ACC112 (cell line): ENCODE results near the gene MXRA8.

Experiments used
- H2AFZ ChIP-seq: fragments of 200-600 bp; sonication (generic); one replicate; pipeline ENCODE4 v1.6.0; 2017; ENCODE audit warnings: antibody characterized with exemption, low read length; ENCODE audit not compliant: unreplicated experiment
- H3K27ac ChIP-seq: fragments of 200-600 bp; sonication (generic); 2 replicates; pipeline ENCODE4 v1.5.1; 2014; ENCODE audit warnings: low read depth, mild to moderate bottlenecking, antibody characterized with exemption, low read length, moderate library complexity
- H3K27me3 ChIP-seq: fragments of 200-600 bp; sonication (generic); 2 replicates; pipeline ENCODE4 v1.6.1; 2014; ENCODE audit warnings: mild to moderate bottlenecking, antibody characterized with exemption, low read length, moderate library complexity, mixed read lengths; ENCODE audit not compliant: insufficient read depth
- H3K36me3 ChIP-seq: fragments of 200-600 bp; sonication (generic); 2 replicates; pipeline ENCODE4 v1.6.1; 2016; ENCODE audit warnings: mild to moderate bottlenecking, antibody characterized with exemption, low read length, moderate library complexity, mixed read lengths; ENCODE audit not compliant: insufficient read depth
- H3K4me1 ChIP-seq: fragments of 200-600 bp; sonication (generic); one replicate; pipeline ENCODE4 v1.6.1; 2016; ENCODE audit warnings: low read length, mixed read lengths; ENCODE audit not compliant: insufficient read depth, unreplicated experiment, control insufficient read depth
- H3K4me3 ChIP-seq: fragments of 200-600 bp; sonication (generic); 2 replicates; pipeline ENCODE4 v1.5.1; 2014; ENCODE audit warnings: mild to moderate bottlenecking, low read depth, low read length
- H3K79me2 ChIP-seq: fragments of 200-600 bp; sonication (generic); one replicate; pipeline ENCODE4 v1.6.0; 2016; ENCODE audit warnings: low read length; ENCODE audit not compliant: control insufficient read depth, unreplicated experiment, insufficient read depth

The MXRA8 gene

DNA sequence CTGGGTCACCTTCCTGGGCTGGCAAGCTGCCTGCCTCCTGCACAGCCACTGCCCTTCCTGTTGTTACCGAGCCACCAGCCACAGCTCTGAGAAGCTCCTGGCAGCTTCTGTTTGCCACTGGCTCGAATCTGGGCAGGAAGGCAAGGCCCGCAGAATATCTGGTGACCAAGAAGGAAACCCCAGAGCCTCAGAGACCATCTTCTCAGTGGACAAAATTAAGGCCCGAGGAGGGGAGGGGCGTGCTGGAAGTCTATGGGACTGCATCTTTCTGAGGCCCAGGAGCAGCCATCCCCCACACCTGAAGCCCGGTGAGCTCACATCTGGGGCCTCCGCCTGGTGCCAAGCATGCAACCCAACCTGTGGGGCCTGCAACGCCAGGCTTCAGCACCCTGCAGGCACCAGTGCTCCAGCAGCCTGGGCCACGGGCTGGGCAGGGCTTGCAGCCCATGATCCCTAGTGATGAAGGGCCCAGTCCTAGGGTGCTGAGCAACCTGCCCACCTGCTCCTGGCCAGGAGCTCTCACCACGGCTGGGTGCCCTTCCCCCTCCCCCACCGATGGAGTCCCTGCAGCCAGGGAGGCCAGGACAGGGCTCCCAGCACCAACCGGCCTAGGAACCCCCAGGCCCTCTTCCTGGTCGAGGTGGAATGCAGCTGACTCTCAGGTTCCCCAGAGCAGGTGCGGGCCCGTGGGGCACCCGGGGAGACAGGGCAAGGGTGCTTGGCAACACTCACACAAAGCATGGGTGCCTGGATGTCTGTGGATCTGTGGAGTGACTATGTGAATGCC lies 32.9 kb downstream of the MXRA8 start:
- H2AFZ ChIP-seq, result no peak overlapping the region
- 0 out of 2 replicates have a peak overlapping the region, but pooled peaks have one; percentile 11 for H3K27ac ChIP-seq
- H3K4me1 ChIP-seq, result peaks cover 32% of the 10 kb centered on the region
- peaks cover 49% of the 10 kb centered on the region for H3K79me2 ChIP-seq
- peak overlapping the region; percentile 95 for H3K4me3 ChIP-seq
- H3K27me3 ChIP-seq, result no peaks in the 10 kb centered on the region
- H3K36me3 ChIP-seq, result no peaks in the 10 kb centered on the region

DNA sequence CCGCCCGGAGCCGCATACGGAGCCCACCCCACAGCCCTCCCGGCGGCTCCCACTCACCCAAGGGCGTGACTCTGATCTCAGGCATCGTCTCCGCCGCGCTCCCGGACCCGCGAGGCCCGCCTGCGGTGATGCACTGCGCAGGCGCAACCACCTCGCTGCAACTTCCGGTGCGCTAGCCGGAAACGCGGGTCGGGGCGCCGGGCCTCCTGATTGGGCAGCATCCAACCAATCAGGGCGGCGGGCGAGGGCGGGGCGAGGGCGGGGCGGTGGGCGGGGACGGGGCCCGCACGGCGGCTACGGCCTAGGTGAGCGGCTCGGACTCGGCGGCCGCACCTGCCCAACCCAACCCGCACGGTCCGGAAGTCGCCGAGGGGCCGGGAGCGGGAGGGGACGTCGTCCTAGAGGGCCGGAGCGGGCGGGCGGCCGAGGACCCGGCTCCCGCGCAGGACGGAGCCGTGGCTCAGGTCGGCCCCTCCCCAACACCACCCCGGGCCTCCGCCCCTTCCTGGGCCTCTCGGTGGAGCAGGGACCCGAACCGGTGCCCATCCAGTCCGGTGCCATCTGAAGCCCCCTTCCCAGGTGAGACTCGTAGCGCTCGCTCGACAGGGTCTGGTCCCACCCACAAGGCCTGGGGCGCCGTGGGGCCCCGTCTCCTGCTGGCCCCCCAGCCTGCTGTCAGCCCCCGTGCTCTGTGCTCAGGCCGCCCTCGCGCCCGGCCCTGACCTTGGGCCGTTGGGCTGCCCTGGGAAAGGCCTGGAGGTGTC lies 33.6 kb downstream of the MXRA8 start, which contains the start of the genes CPTP and INTS11:
TSS of gene CPTP (plus strand) at position 279 of the 764 bp plus-strand sequence. CDS start 2,109 bp downstream, outside the sequence.
TSS of gene INTS11 (minus strand) at position 137 of the 764 bp plus-strand sequence. CDS start at position 85, 52 bp downstream.
- H3K36me3 ChIP-seq, result no peaks in the 10 kb centered on the region
- H3K27me3 ChIP-seq, result no peaks in the 10 kb centered on the region
- peaks cover 32% of the 10 kb centered on the region for H3K4me1 ChIP-seq
- peaks cover 57% of the 10 kb centered on the region for H3K79me2 ChIP-seq
- peak within 1 kb of the TSS; percentile 95 for H3K4me3 ChIP-seq
- peak within 1 kb of the TSS; percentile 68 for H2AFZ ChIP-seq
- H3K27ac ChIP-seq, result peak within 1 kb of the TSS; percentile 66; the same call in 1 of the 2 replicates

- H3K4me3 ChIP-seq, result peak overlapping the region; percentile 95
- H3K27me3 ChIP-seq, result no peaks in the 10 kb centered on the region
- no peaks in the 10 kb centered on the region for H3K36me3 ChIP-seq
- H3K79me2 ChIP-seq, result peaks cover 63% of the 10 kb centered on the region
- peak overlapping the region; percentile 68 for H2AFZ ChIP-seq
- peaks cover 32% of the 10 kb centered on the region for H3K4me1 ChIP-seq
- H3K27ac ChIP-seq, result peak overlapping the region; percentile 66; the same call in 1 of the 2 replicates
Measured at GRCh38 chr1:1324084-1324523, 34.3 kb downstream of the MXRA8 start.

DNA sequence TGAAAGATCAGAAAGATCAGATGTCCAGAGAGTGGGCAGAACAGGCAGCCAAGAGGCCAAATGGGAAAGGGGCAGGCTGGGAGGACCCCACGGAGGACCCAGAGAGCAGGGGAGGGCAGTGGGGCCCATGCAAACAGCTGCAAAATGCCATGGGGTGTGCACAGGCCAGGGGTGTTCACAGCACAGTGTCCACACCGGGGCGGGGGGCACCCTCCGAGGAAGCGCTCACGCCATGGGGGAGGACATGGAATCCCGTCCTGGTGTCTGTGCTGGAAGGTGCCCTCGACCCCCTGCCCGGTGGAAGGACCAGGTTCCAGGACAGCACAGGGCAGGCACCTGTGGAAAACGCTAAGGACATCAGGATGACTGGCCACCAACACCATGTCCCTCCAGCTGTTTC lies 35.4 kb downstream of the MXRA8 start:
- H3K4me1 ChIP-seq, result peaks cover 39% of the 10 kb centered on the region
- no peaks in the 10 kb centered on the region for H3K27me3 ChIP-seq
- no peak overlapping the region for H2AFZ ChIP-seq
- H3K79me2 ChIP-seq, result peaks cover 63% of the 10 kb centered on the region
- H3K36me3 ChIP-seq, result no peaks in the 10 kb centered on the region
- H3K4me3 ChIP-seq, result peak overlapping the region; percentile 68
- no peak overlapping the region for H3K27ac ChIP-seq

GRCh38 chr1:1322418-1322817 lies 35.9 kb downstream of the MXRA8 start:
- Histone ChIP-seq H2AFZ (no peak overlapping the region), H3K4me1 (peaks cover 41% of the 10 kb centered on the region), H3K27ac (no peak overlapping the region), H3K4me3 (no peak overlapping the region), H3K36me3 (no peaks in the 10 kb centered on the region), H3K79me2 (peaks cover 63% of the 10 kb centered on the region), H3K27me3 (no peaks in the 10 kb centered on the region)

DNA sequence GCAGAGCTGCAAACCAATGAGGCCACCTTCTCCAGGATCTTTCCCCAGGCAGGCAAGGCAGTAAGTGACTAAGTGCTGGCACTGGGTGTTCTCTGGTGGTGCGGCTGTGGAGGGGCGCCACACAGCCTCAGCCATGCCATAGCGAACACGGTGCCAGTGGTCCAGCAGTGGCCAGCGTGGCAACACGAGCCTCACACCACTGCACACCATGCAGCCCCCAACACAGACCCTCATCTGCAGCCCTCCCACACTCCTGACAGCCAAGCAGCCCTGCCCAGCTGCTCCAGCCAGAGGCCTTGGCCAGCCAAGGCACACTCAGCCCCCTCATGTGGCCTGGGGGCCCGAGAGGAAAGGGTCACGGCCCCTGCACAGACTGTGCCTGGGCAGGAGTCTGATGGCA lies 36.9 kb downstream of the MXRA8 start:
- H3K27ac ChIP-seq, result no peak overlapping the region; the same call in 1 of the 2 replicates
- H3K4me3 ChIP-seq, result no peak overlapping the region; the same call in 1 of the 2 replicates

DNA sequence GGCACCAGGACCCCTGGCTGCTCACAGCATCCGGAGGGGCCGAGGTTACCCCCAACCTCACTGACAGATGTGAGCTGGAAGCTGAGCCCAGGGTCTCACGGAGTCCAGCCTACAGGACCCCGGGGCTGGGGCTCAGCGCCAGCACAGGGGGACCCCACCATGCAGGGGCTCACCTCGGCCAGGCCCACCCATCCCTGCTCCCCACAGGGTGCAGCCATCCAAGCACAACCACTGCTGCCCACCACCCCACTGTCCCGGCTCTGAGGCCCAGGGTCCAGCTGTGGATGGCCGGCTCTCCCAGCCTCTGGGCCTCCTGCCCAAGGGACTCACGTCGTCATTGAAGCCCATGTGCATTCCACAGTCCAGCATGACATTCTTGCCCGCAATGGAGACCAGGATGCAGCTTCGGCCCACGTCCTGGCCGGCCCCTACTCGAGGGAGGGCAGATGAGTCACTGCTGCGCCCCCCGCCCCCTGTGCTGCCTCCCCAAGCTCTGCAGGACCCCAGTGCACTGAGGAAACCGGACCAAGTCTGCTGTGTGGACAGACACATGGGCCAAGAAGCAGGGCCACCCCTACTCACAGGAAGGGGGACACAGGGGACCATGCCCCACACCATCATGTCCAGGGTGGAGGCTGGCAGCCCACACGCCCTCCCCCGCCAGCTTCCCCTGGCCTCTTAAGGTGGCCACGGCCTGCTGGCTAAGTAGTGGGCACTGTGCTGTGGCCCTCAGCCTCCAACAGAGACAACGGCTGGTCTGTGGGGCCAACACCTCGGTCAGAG lies 37.5 kb downstream of the MXRA8 start:
- Histone ChIP-seq H3K27me3 (no peaks in the 10 kb centered on the region), H3K4me3 (no peak overlapping the region), H2AFZ (no peak overlapping the region), H3K36me3 (no peaks in the 10 kb centered on the region), H3K27ac (no peak overlapping the region; the same call in 1 of the 2 replicates), H3K79me2 (peaks cover 60% of the 10 kb centered on the region), H3K4me1 (peaks cover 38% of the 10 kb centered on the region)

More for the DNA sequence above, 36.9 kb downstream of the MXRA8 start:
- H3K79me2 ChIP-seq, result peaks cover 63% of the 10 kb centered on the region
- peaks cover 41% of the 10 kb centered on the region for H3K4me1 ChIP-seq
- no peaks in the 10 kb centered on the region for H3K27me3 ChIP-seq
- H2AFZ ChIP-seq, result no peak overlapping the region
- no peaks in the 10 kb centered on the region for H3K36me3 ChIP-seq

GRCh38 chr1:1319646-1319941 lies 38.8 kb downstream of the MXRA8 start:
- Histone ChIP-seq H3K4me1 (peaks cover 34% of the 10 kb centered on the region), H3K79me2 (peaks cover 52% of the 10 kb centered on the region), H3K4me3 (no peak overlapping the region), H3K27ac (no peak overlapping the region), H3K36me3 (0 out of 2 replicates have a peak, but pooled peaks cover 4% of the 10 kb centered on the region), H3K27me3 (no peaks in the 10 kb centered on the region), H2AFZ (no peak overlapping the region)

DNA sequence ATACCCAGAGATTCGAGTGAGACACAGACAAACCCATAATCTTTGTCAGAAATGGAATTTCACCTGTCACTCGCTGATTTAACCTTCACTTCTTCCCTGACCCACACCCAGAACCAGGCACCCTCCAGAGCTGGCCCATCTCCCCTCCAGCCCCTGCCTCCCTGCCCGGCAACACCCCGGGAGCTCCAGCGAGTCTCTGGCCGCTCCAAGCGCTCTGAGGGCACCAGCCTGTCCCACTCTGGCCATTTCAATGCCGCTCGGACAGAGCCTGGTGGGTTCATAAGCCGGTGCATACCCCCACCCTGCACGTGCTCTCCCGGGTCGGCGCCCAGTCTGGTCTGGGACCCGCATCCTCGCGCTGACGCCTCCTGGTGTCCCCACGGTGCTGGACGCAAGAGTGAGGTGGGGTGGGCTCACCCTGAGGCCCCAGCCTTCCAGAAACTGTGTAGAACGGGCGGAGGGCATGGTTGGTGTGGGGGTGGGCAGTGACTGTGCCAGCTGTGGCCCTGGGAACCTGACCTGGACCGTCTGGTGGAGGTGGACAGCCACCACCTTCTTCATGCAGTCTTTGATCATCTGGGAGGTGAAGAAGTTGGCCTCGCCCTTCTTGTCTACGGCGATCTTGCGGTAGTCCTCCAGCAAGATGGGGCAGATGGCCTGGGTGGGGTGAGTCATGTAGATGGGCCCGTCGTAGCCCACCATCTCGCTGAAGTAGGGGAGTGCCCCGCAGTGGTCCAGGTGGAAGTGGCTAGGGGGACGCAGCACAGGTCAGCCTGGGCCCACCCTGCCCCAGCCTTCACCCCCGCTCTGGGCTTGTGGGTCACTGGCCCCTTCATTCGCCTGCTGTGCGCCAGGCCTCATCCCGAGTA lies 39.3 kb downstream of the MXRA8 start:
- no peak overlapping the region for H3K4me3 ChIP-seq
- peaks cover 34% of the 10 kb centered on the region for H3K4me1 ChIP-seq
- no peaks in the 10 kb centered on the region for H3K27me3 ChIP-seq
- peak overlapping the region; percentile 82 for H3K27ac ChIP-seq
- H3K36me3 ChIP-seq, result 0 out of 2 replicates have a peak, but pooled peaks cover 4% of the 10 kb centered on the region
- peaks cover 50% of the 10 kb centered on the region for H3K79me2 ChIP-seq
- no peak overlapping the region for H2AFZ ChIP-seq
